Glutamatergic neuron (in vitro differentiated cells): ENCODE measurements around the gene PRKAR1B. TPM values are rescaled to one million over a fixed set of nuclear protein-coding genes. Genes with fewer than 3 reads are reported as not detected.

ENCODE experiments used
- DNase-seq: peaks from one replicate; pipeline ENCODE4 v3.0.0; 2022
- H3K27ac Mint-ChIP-seq: one replicate; pipeline ENCODE4 v1.8.0; 2020; ENCODE audit warnings: mild to moderate bottlenecking, mixed read lengths, inconsistent platforms; ENCODE audit not compliant: unreplicated experiment
- H3K27me3 Mint-ChIP-seq: one replicate; pipeline ENCODE4 v1.8.0; 2020; ENCODE audit warnings: mild to moderate bottlenecking, moderate library complexity, mixed read lengths, inconsistent platforms; ENCODE audit not compliant: unreplicated experiment
- H3K36me3 Mint-ChIP-seq: one replicate; pipeline ENCODE4 v1.8.0; 2020; ENCODE audit warnings: mild to moderate bottlenecking, mixed read lengths, inconsistent platforms; ENCODE audit not compliant: unreplicated experiment
- H3K4me1 Mint-ChIP-seq: one replicate; pipeline ENCODE4 v1.8.0; 2020; ENCODE audit warnings: mild to moderate bottlenecking, low read depth, mixed read lengths, inconsistent platforms; ENCODE audit not compliant: unreplicated experiment
- H3K4me3 Mint-ChIP-seq: one replicate; pipeline ENCODE4 v1.8.0; 2020; ENCODE audit warnings: mild to moderate bottlenecking, mixed read lengths, inconsistent platforms; ENCODE audit not compliant: unreplicated experiment
- H3K9me3 Mint-ChIP-seq: one replicate; pipeline ENCODE4 v1.8.0; 2020; ENCODE audit warnings: mild to moderate bottlenecking, moderate library complexity, mixed read lengths, inconsistent platforms; ENCODE audit not compliant: unreplicated experiment
- total RNA-seq: library from RNA; stranded (reverse); fragmentation: NEBNext Ultra II Directional; extraction: Animal tissue kit (Norgen Biotek cat#: 25700); gene quantifications from one replicate; pipeline ENCODE4 v1.2.1, GENCODE V29; 2021; ENCODE audit not compliant: unreplicated experiment
- TF ChIP-seq, protein P1 (sequence below): fragments of 200-600 bp; sonication (generic); IDR thresholded peaks from one replicate; pipeline ENCODE4 v1.5.0; 2021; ENCODE audit not compliant: partially characterized antibody, unreplicated experiment

PRKAR1B gene
- total RNA-seq, 1 donor from 2014 or later, result 12.8 TPM

DNA sequence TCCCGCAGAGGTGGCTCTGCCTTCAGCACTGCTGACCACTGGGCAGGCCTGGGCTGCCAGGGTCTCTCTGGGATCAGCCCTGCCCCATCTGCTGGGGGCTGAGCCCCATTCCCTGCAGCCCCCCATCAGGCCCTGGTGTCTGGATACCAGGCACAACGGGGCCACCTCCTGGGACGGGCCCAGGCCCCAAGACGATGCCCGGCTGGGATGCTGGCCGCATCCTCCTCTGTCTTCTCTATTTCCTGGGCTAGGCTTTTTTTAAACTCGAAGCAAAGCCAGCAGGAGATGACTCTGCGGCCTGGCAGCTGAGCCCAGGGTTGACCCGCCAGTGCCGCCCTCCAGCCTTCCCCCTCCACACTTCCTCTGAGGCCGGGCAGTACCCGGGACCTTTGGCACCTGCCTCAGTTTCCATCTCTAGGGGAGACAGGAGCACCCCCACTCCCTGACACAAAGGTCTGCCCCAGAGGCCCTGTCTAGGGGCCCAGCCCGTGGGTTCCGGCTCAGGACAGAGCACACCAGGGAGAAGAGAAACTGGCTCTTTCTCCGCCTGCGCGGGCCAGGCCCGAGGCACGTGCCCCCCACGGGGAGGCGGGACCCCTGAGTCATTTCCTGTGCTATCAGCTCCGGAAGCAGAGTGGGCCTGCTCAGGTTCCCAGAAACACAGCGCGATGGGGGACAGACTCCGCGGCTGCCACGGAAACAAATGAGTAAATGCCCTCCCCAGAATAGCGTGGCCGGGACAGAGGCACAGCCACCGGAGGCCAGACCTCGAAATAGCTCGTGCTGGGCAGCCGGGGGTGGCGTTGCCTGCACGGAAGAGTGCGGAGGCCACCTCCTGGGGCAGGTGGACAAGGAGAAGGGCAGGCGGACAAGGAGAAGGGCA is 122.8 kb downstream of the PRKAR1B start:
- TF ChIP-seq, protein P1, sequence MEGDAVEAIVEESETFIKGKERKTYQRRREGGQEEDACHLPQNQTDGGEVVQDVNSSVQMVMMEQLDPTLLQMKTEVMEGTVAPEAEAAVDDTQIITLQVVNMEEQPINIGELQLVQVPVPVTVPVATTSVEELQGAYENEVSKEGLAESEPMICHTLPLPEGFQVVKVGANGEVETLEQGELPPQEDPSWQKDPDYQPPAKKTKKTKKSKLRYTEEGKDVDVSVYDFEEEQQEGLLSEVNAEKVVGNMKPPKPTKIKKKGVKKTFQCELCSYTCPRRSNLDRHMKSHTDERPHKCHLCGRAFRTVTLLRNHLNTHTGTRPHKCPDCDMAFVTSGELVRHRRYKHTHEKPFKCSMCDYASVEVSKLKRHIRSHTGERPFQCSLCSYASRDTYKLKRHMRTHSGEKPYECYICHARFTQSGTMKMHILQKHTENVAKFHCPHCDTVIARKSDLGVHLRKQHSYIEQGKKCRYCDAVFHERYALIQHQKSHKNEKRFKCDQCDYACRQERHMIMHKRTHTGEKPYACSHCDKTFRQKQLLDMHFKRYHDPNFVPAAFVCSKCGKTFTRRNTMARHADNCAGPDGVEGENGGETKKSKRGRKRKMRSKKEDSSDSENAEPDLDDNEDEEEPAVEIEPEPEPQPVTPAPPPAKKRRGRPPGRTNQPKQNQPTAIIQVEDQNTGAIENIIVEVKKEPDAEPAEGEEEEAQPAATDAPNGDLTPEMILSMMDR, result no peak
- no peak for DNase-seq
- no peak overlapping the region for H3K4me3 Mint-ChIP-seq
- no peaks in the 10 kb centered on the region for H3K36me3 Mint-ChIP-seq
- H3K4me1 Mint-ChIP-seq, result no peaks in the 10 kb centered on the region
- H3K27me3 Mint-ChIP-seq, result no peaks in the 10 kb centered on the region
- H3K9me3 Mint-ChIP-seq, result no peaks in the 10 kb centered on the region
- H3K27ac Mint-ChIP-seq, result no peak overlapping the region

DNA sequence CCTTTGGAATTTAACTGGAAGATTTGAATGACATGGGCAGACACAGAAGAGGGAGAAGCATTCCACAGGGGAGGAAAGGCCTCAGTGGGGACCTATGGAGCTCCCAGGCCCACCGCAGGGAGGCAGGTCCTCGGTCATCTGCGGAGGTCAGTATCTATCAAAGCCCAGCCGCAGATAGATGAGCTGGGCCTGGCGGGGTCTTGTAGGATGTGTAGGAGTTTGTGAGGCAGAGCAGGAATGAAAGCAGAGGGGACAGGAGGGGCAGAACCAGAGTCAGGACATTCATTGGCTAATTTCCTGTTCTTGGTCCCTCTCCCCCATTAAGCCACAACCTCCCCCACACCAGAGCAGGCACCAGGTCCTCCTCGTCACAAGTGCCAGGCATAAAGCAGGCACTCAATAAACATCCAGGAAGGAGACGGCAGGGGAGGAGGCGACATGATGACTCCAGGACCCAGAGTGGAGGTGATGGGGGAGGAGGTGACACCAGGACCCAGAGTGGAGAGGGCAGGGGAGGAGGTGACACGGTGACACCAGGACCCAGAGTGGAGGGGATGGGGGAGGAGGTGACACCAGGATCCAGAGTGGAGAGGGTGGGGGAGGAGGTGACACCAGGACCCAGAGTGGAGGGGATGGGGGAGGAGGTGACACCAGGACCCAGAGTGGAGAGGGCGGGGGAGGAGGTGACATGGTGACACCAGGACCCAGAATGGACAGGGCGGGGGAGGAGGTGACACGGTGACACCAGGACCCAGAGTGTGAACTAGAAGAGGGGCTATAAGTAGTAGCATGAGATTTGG is 123.7 kb downstream of the PRKAR1B start:
- peaks cover 2% of the 10 kb centered on the region for H3K27me3 Mint-ChIP-seq
- DNase-seq, result no peak
- H3K9me3 Mint-ChIP-seq, result peaks cover under 1% of the 10 kb centered on the region
- TF ChIP-seq, protein P1, result no peak
- H3K4me1 Mint-ChIP-seq, result no peaks in the 10 kb centered on the region
- H3K27ac Mint-ChIP-seq, result no peak overlapping the region
- H3K36me3 Mint-ChIP-seq, result no peaks in the 10 kb centered on the region
- H3K4me3 Mint-ChIP-seq, result no peak overlapping the region

DNA sequence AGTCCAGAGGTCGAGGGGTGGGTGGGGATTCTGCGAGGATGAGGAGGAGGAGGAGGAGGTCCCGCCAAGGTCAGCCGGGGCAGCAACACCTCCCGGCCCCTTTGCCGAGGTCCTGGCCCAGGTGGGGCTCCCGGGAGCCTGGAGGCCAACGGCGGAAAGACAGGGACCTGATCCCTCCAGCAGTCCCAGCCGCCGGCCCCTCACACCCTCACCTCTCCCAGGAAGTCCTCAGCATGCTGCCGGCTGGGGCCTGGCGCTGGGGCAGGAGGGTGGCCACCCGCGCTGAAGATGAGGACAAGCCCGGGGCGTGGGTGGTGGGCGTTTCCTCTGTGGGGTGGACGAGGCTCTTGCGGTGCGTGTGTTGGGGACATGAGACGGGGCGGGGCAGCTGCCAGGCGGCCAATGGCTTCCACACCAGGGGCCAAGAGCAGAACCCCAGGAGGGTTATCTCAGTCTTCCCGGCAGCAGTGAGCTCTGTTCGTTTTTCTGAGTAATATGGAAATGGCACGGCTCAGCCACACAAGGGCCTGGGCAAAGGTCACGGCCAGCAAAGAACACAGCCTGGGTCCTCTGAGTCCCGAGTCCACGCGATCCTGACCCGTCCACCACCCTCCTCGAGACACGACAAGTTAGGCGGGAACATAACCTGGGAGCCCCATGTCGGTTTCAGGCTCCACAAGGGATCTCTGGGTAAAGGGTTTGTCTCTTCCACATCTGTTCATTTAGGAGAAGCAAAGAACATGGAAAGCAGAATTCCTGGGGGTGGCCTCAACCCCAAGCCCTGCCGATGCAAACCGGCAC is 124.5 kb downstream of the PRKAR1B start:
- DNase-seq, result no peak
- H3K4me3 Mint-ChIP-seq, result no peak overlapping the region
- H3K27me3 Mint-ChIP-seq, result peaks cover 2% of the 10 kb centered on the region
- H3K27ac Mint-ChIP-seq, result no peak overlapping the region
- TF ChIP-seq, protein P1, result no peak
- no peaks in the 10 kb centered on the region for H3K4me1 Mint-ChIP-seq
- H3K36me3 Mint-ChIP-seq, result no peaks in the 10 kb centered on the region
- peaks cover 1% of the 10 kb centered on the region for H3K9me3 Mint-ChIP-seq

DNA sequence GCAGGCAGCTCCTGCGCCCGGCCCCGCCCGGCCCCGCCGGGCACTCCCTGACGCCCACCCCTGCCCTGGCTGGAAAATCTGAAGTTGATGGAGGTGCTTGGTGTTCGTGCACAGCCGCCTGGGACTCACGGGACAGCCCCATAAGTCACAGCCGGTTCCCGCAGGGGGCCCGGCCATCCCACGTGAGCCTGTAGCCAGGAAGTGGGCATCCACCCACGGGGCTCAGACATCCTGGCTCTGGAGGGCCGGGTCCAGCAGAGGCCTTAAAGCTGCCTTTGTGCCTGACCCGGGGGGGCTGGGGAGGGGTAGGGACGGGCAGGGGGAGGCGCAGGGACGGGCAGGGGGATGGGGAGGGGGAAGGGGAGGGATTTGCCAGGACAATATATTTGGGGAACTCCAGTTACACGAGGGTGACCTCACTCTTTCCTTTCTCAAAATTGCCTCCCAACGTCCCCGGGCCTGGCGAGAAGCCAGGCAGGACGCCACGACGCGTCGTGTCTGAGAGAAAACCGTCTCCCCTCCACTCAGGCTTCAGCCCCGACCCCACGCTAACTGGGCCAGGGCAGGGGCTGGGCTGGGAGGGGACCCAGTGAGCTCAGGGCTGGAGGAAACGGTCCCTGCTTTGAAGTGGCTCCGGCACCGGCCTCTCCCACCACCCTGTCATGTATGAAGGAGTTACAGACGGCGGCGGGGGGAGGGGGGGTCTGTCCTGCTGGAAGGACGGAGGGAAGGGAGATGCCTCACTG is 125.3 kb downstream of the PRKAR1B start:
- H3K27ac Mint-ChIP-seq, result no peak overlapping the region
- no peaks in the 10 kb centered on the region for H3K36me3 Mint-ChIP-seq

More for the DNA sequence above, 125.3 kb downstream of the PRKAR1B start:
- no peak overlapping the region for H3K4me3 Mint-ChIP-seq
- no peaks in the 10 kb centered on the region for H3K4me1 Mint-ChIP-seq
- DNase-seq, result no peak
- peaks cover 5% of the 10 kb centered on the region for H3K27me3 Mint-ChIP-seq
- TF ChIP-seq, protein P1, result no peak
- peaks cover 1% of the 10 kb centered on the region for H3K9me3 Mint-ChIP-seq
